SK-N-SH (cell line): ENCODE data around the gene APOL6. TPM values are rescaled to one million over a fixed set of nuclear protein-coding genes. Genes with fewer than 3 reads are reported as not detected.

Experiments
- CTCF ChIA-PET: fragments of 300-600, 350-600 bp; formaldehyde crosslinking; extraction: SDS; loops from one replicate; lab custom pipeline; 2021; lab: Yijun Ruan, JAX
- POLR2A ChIA-PET: fragments of 350-600 bp; sonication (Branson Sonifier 250); formaldehyde crosslinking; extraction: SDS; loops from one replicate; lab custom pipeline; 2020; ENCODE audit warnings: antibody characterized with exemption, inconsistent platforms; lab: Yijun Ruan, JAX
- DNase-seq: peaks from one replicate; pipeline ENCODE4 v3.0.0; 2012
- H2AFZ ChIP-seq: fragments of 200-600 bp; sonication (generic); 2 replicates; pipeline ENCODE4 v1.8.1; 2016; ENCODE audit warnings: antibody characterized with exemption, mild to moderate bottlenecking, low read depth
- H3F3A ChIP-seq: fragments of 200-600 bp; sonication (generic); replicated peaks from 2 replicates; pipeline ENCODE3; 2016; ENCODE audit warnings: antibody characterized with exemption, mild to moderate bottlenecking; ENCODE audit not compliant: insufficient read depth
- H3K27ac ChIP-seq, 2 experiments: fragments of 200-500 bp in 1 of 2; fragments of 200-600 bp in 1 of 2; sonication (Bioruptor generic) in 1 of 2; sonication (generic), shearing (Covaris generic) in 1 of 2; 2 replicates each; pipeline versions ENCODE4 v1.5.1 to v1.6.1; 2014 to 2016; ENCODE audit warnings: low read depth in 2 of 2, inconsistent platforms in 1 of 2, low read length in 1 of 2, mild to moderate bottlenecking in 1 of 2, mixed read lengths in 1 of 2
- H3K27me3 ChIP-seq: fragments of 200-600 bp; sonication (generic), shearing (Covaris generic); 2 replicates; pipeline ENCODE4 v1.6.1; 2016; ENCODE audit warnings: mixed run types; ENCODE audit not compliant: insufficient read depth
- H3K36me3 ChIP-seq, 2 experiments: fragments of 200-500 bp in 1 of 2; fragments of 200-600 bp in 1 of 2; sonication (Bioruptor generic) in 1 of 2; sonication (generic) in 1 of 2; replicated peaks in 1 of 2; 2 replicates each; pipeline versions ENCODE3 to v1.5.1; 2014 to 2016; ENCODE audit warnings: low read length in 1 of 2, mild to moderate bottlenecking in 1 of 2; ENCODE audit not compliant: insufficient read depth in 2 of 2, control insufficient read depth in 1 of 2
- H3K4me1 ChIP-seq, 2 experiments: fragments of 200-500 bp in 1 of 2; fragments of 200-600 bp in 1 of 2; sonication (Bioruptor generic) in 1 of 2; sonication (generic), shearing (Covaris generic) in 1 of 2; 2 replicates each; pipeline versions ENCODE4 v1.5.1 to v1.6.1; 2014 to 2016; ENCODE audit warnings: low read depth in 1 of 2, low read length in 1 of 2, mixed run types in 1 of 2; ENCODE audit not compliant: insufficient read depth in 2 of 2, control insufficient read depth in 1 of 2
- H3K4me2 ChIP-seq: fragments of 200-600 bp; sonication (generic), shearing (Covaris generic); 2 replicates; pipeline ENCODE4 v1.6.1; 2017; ENCODE audit warnings: mixed run types
- H3K4me3 ChIP-seq, 2 experiments: fragments of 200-500 bp in 1 of 2; fragments of 200-600 bp in 1 of 2; sonication (Bioruptor generic) in 1 of 2; sonication (generic), shearing (Covaris generic) in 1 of 2; 2 replicates each; pipeline versions ENCODE4 v1.5.1 to v1.8.1; 2014 to 2016; ENCODE audit warnings: low read depth in 2 of 2, inconsistent platforms in 1 of 2, low read length in 1 of 2, mild to moderate bottlenecking in 1 of 2, mixed read lengths in 1 of 2, moderate library complexity in 1 of 2
- H3K79me2 ChIP-seq: fragments of 200-600 bp; sonication (generic); 2 replicates; pipeline ENCODE4 v1.8.1; 2017; ENCODE audit warnings: mild to moderate bottlenecking; ENCODE audit not compliant: insufficient read depth
- H3K9ac ChIP-seq: fragments of 200-600 bp; sonication (generic); 2 replicates; pipeline ENCODE4 v1.6.1; 2017; ENCODE audit warnings: mixed run types
- H3K9me2 ChIP-seq: fragments of 200-600 bp; sonication (generic); 2 replicates; pipeline ENCODE4 v1.6.1; 2017; ENCODE audit warnings: mixed run types
- H3K9me3 ChIP-seq: fragments of 200-600 bp; sonication (generic); 2 replicates; pipeline ENCODE4 v1.6.1; 2017; ENCODE audit warnings: mixed run types, mild to moderate bottlenecking, moderate library complexity
- H4K20me1 ChIP-seq: fragments of 200-600 bp; sonication (generic); 2 replicates; pipeline ENCODE4 v1.6.1; 2017; ENCODE audit warnings: mild to moderate bottlenecking, mixed run types; ENCODE audit not compliant: insufficient read depth
- ELF1 ChIP-seq: IDR thresholded peaks from 2 replicates; pipeline ENCODE4 v1.4.0; 2012
- EP300 ChIP-seq, 2 experiments: IDR thresholded peaks; 2 replicates each; pipeline versions ENCODE4 v1.4.0 to v1.6.1; 2012; ENCODE audit warnings: borderline replicate concordance in 1 of 2, low read depth in 1 of 2, low read length in 1 of 2
- EZH2phosphoT487 ChIP-seq: fragments of 200-600 bp; sonication (generic); IDR thresholded peaks from 2 replicates; pipeline ENCODE4 v1.6.1; 2017; ENCODE audit warnings: low read depth, mixed run types, mild to moderate bottlenecking, antibody characterized with exemption, moderate library complexity, borderline replicate concordance
- FOSL2 ChIP-seq: IDR thresholded peaks from 2 replicates; pipeline ENCODE4 v1.4.0; 2012; ENCODE audit warnings: low read depth, mild to moderate bottlenecking, moderate library complexity, borderline replicate concordance
- FOXM1 ChIP-seq: IDR thresholded peaks from 2 replicates; pipeline ENCODE4 v1.4.0; 2012; ENCODE audit warnings: low read depth, mild to moderate bottlenecking
- GATA2 ChIP-seq: sonication (generic); formaldehyde crosslinking; IDR thresholded peaks from 2 replicates; pipeline ENCODE4 v1.5.0; 2020; ENCODE audit warnings: mild to moderate bottlenecking, missing genetic modification reagents
- IRF3 ChIP-seq: fragments of 150-350 bp; IDR thresholded peaks from 2 replicates; pipeline ENCODE4 v1.6.1; 2016; ENCODE audit warnings: mild to moderate bottlenecking, low read depth, low read length
- JUND ChIP-seq: IDR thresholded peaks from 2 replicates; pipeline ENCODE4 v1.4.0; 2012
- MEF2A ChIP-seq: IDR thresholded peaks from 2 replicates; pipeline ENCODE4 v1.4.0; 2012; ENCODE audit warnings: low read depth, borderline replicate concordance
- MXI1 ChIP-seq: IDR thresholded peaks from 2 replicates; pipeline ENCODE4 v1.6.1; 2012; ENCODE audit warnings: mild to moderate bottlenecking, low read depth, low read length, improper control_type of control experiment
- NRF1 ChIP-seq: IDR thresholded peaks from 2 replicates; pipeline ENCODE4 v1.6.1; 2012; ENCODE audit warnings: low read depth, mild to moderate bottlenecking, low read length
- RAD21 ChIP-seq: IDR thresholded peaks from 2 replicates; pipeline ENCODE4 v1.6.1; 2012; ENCODE audit warnings: mild to moderate bottlenecking, low read length
- RCOR1 ChIP-seq: fragments of 150-350 bp; IDR thresholded peaks from 2 replicates; pipeline ENCODE4 v1.6.1; 2017; ENCODE audit warnings: antibody characterized with exemption, low read length
- RXRA ChIP-seq: IDR thresholded peaks from 2 replicates; pipeline ENCODE4 v1.4.0; 2012; ENCODE audit warnings: low read depth, mild to moderate bottlenecking, borderline replicate concordance
- SIN3A ChIP-seq: IDR thresholded peaks from 2 replicates; pipeline ENCODE4 v1.6.1; 2012; ENCODE audit warnings: low read depth, mild to moderate bottlenecking, low read length, moderate library complexity, borderline replicate concordance
- SMC3 ChIP-seq: IDR thresholded peaks from 2 replicates; pipeline ENCODE4 v1.6.1; 2012; ENCODE audit warnings: low read depth, low read length, improper control_type of control experiment
- TCF12 ChIP-seq: IDR thresholded peaks from 2 replicates; pipeline ENCODE4 v1.4.0; 2012
- TEAD4 ChIP-seq: IDR thresholded peaks from 2 replicates; pipeline ENCODE4 v1.4.0; 2012; ENCODE audit warnings: mild to moderate bottlenecking, borderline replicate concordance; ENCODE audit not compliant: insufficient read depth
- USF2 ChIP-seq: fragments of 150-350 bp; IDR thresholded peaks from 2 replicates; pipeline ENCODE4 v1.6.1; 2017; ENCODE audit warnings: antibody characterized with exemption, low read length, low read depth, borderline replicate concordance
- YY1 ChIP-seq: IDR thresholded peaks from 2 replicates; pipeline ENCODE4 v1.4.0; 2012; ENCODE audit warnings: low read depth, mild to moderate bottlenecking
- WGBS: methylation state at CpG from one replicate; pipeline ENCODE4 v1.1.6; 2017; ENCODE audit warnings: low lambda C conversion rate; 5-methylcytosine and 5-hydroxymethylcytosine counted together
- polyA plus RNA-seq, 3 experiments: library from polyadenylated mRNA; depleted of rRNA; stranded (reverse); fragments of >200 nt; gene quantifications; 2 replicates each; pipeline ENCODE4 v1.2.3, GENCODE V29; 2012

APOL6 gene
- polyA plus RNA-seq, 1 of the 3 experiments (the other 2 are of a cell fraction): 0.90 TPM

- no peak for TF ChIP-seq ELF1
- TF ChIP-seq SIN3A: no peak
- no peak for TF ChIP-seq NRF1
- TF ChIP-seq TCF12: no peak
- TF ChIP-seq SMC3: peak; percentile 25; the same call in 1 of the 2 replicates
- no peak for TF ChIP-seq EZH2phosphoT487
- TF ChIP-seq RCOR1: no peak
- no peak for TF ChIP-seq USF2
- no peak for TF ChIP-seq IRF3
Observed at GRCh38 chr22:35631597-35631996, 16.6 kb upstream of the APOL6 start (continued).

- Histone ChIP-seq H3K9ac (no peak overlapping the region), H3K4me3 (no peak overlapping the region), H3K9me2 (no peaks in the 10 kb centered on the region), H3K4me1 (peaks cover 8 to 10% of the 10 kb centered on the region in 2 experiments; a peak in 1 of 4 replicates), H3K4me2 (no peak overlapping the region), H3K27me3 (no peaks in the 10 kb centered on the region), H4K20me1 (no peaks in the 10 kb centered on the region), H3K36me3 (no peaks in the 10 kb centered on the region), H3K9me3 (no peaks in the 10 kb centered on the region), H3K27ac (no peak overlapping the region), H2AFZ (no peak overlapping the region), H3K79me2 (no peaks in the 10 kb centered on the region), H3F3A (peaks cover 25% of the 10 kb centered on the region)
- DNase-seq: no peak
- ChIA-PET POLR2A (no interaction called here), CTCF (interaction anchor here (0.6 to 0.7 kb wide), 2 partner anchors 50 to 322 kb away, joined by 3 read pairs; no protein-coding TSS in a partner anchor)
- 88% methylated on average over 3 of the region's 3 CpGs for WGBS
- TF ChIP-seq EP300 (IDR thresholded peaks at IDR 0.05; ENCODE audit: borderline replicate concordance in 1 of 2, low read depth in 1 of 2, low read length in 1 of 2): no peak
- TF ChIP-seq MXI1: no peak
- TF ChIP-seq MEF2A: no peak
- TF ChIP-seq IRF3: no peak
- no peak for TF ChIP-seq NRF1
- no peak for TF ChIP-seq JUND
- no peak for TF ChIP-seq ELF1
- no peak for TF ChIP-seq USF2
- TF ChIP-seq FOSL2: no peak
- no peak for TF ChIP-seq RXRA
- TF ChIP-seq TEAD4: no peak
- no peak for TF ChIP-seq RAD21
- TF ChIP-seq YY1: no peak
- no peak for TF ChIP-seq GATA2 (CRISPR knock-in tag)
- TF ChIP-seq FOXM1: no peak
Observed at GRCh38 chr22:35632935-35633334, 15.3 kb upstream of the APOL6 start.
